Prostate gland (tissue), 2 donors: ENCODE results near the gene NRBF2.

Experiments used
- POLR2A ChIP-seq: fragments of 450-650 bp; IDR thresholded peaks from one replicate; pipeline ENCODE4 v1.6.1; 2016; ENCODE audit warnings: antibody characterized with exemption, mild to moderate bottlenecking
- POLR2AphosphoS5 ChIP-seq: sonication (generic); formaldehyde crosslinking; IDR thresholded peaks from one replicate; pipeline ENCODE4 v1.6.1; 2017; ENCODE audit warnings: antibody characterized with exemption
- TF ChIP-seq, protein P1 (sequence below), 4 experiments: fragments of 200-600 bp in 2 of 4; fragments of 450-650 bp in 2 of 4; sonication (generic) in 2 of 4; IDR thresholded peaks; 1 replicate in 3 of 4; 2 replicates in 1 of 4; pipeline ENCODE4 v1.5.1; 2016 to 2019; ENCODE audit warnings: antibody characterized with exemption in 4 of 4, mild to moderate bottlenecking in 2 of 4, moderate library complexity in 2 of 4

DNA sequence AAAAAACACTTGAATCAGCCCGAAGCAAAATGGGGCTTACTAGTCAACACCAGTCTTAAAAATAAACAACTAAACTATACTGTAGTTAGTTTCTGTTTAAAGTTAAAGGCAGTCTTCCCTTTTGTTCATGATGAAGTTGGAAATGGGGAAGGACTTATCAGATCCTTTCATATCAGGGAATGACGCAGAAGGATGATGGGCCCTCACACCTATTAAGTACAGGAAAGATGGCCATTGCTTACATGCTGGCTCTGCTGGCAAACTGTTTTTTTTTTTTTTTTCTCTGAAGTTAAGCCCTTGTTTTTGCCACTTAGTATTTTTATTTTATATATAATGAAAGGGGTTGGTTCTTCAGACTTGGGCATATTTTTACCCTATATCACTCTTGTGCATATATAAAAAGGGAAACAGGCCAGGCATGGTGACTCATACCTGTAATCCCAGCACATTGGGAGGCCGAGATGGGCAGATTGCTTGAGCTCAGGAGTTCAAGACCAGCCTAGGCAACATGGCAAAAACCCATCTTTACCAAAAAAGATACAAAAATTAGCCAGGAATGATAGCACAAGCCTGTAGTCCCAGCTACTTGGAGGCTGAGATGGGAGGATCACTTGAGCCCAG lies 16.6 kb upstream of the NRBF2 start:
- TF ChIP-seq POLR2A (no peak), POLR2AphosphoS5 (no peak)
- TF ChIP-seq, protein P1, sequence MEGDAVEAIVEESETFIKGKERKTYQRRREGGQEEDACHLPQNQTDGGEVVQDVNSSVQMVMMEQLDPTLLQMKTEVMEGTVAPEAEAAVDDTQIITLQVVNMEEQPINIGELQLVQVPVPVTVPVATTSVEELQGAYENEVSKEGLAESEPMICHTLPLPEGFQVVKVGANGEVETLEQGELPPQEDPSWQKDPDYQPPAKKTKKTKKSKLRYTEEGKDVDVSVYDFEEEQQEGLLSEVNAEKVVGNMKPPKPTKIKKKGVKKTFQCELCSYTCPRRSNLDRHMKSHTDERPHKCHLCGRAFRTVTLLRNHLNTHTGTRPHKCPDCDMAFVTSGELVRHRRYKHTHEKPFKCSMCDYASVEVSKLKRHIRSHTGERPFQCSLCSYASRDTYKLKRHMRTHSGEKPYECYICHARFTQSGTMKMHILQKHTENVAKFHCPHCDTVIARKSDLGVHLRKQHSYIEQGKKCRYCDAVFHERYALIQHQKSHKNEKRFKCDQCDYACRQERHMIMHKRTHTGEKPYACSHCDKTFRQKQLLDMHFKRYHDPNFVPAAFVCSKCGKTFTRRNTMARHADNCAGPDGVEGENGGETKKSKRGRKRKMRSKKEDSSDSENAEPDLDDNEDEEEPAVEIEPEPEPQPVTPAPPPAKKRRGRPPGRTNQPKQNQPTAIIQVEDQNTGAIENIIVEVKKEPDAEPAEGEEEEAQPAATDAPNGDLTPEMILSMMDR (IDR thresholded peaks at IDR 0.05), result no peak
